ENCODE results near the gene NPEPL1. TPM values are rescaled to one million over a fixed set of nuclear protein-coding genes. Genes with fewer than 3 reads are reported as not detected.
A peak's percentile ranks its signal among the peaks of the same experiment; 100 is the strongest.

The NPEPL1 gene
- total RNA-seq, 1 experiment from 2014 or later = 41.9 TPM

- Mint-ChIP-seq H3K36me3 (ENCODE audit: insufficient read depth, unreplicated experiment) (peaks cover 10% of the 10 kb centered on the region), H3K27ac (ENCODE audit: unreplicated experiment) (no peak overlapping the region), H3K4me3 (ENCODE audit: unreplicated experiment) (no peak overlapping the region), H3K27me3 (ENCODE audit: insufficient read depth, unreplicated experiment) (peaks cover 29% of the 10 kb centered on the region), H3K4me1 (ENCODE audit: low read depth, unreplicated experiment) (no peaks in the 10 kb centered on the region), H3K9me3 (ENCODE audit: unreplicated experiment) (no peaks in the 10 kb centered on the region)
- Histone ChIP-seq H3K4me3 (ENCODE audit: low read depth, low read length) (no peak overlapping the region), H3K36me3 (ENCODE audit: control insufficient read depth, insufficient read depth, low read length) (no peaks in the 10 kb centered on the region), H3K4me1 (no peaks in the 10 kb centered on the region), H3K27me3 (replicated peaks; ENCODE audit: control insufficient read depth, insufficient read depth, low read length) (peaks cover 6% of the 10 kb centered on the region), H3K9me3 (no peaks in the 10 kb centered on the region)
- POLR2A ChIA-PET = no interaction called here
- intact Hi-C loops (cut with micrococcal nuclease; ENCODE audit: unreplicated experiment) = no loop called here
- CTCF ChIA-PET = interaction anchor here (0.6 kb wide), 2 partner anchors 75 to 96 kb away, joined by 3 to 4 read pairs; no protein-coding TSS in a partner anchor
- no TSS peak for BruUV-seq (replicated peaks)
- DNase-seq = peak in 1 of 2 experiments; percentile 35
- TF ChIP-seq CTCF (IDR thresholded peaks at IDR 0.05; ENCODE audit: insufficient read depth in 1 of 2, low read depth in 1 of 2, low read length in 1 of 2, severe bottlenecking in 1 of 2, unreplicated experiment in 1 of 2) = no peak
Observed at GRCh38 chr20:58718729-58719128, 26.1 kb downstream of the NPEPL1 start.

- no peak overlapping the region for H3K4me3 ChIP-seq (ENCODE audit: low read depth, low read length)
- H3K4me1 ChIP-seq = no peaks in the 10 kb centered on the region
- Mint-ChIP-seq H3K4me1 (ENCODE audit: low read depth, unreplicated experiment) (no peaks in the 10 kb centered on the region), H3K4me3 (ENCODE audit: unreplicated experiment) (no peak overlapping the region), H3K27me3 (ENCODE audit: insufficient read depth, unreplicated experiment) (peaks cover 33% of the 10 kb centered on the region), H3K36me3 (ENCODE audit: insufficient read depth, unreplicated experiment) (peaks cover 10% of the 10 kb centered on the region), H3K9me3 (ENCODE audit: unreplicated experiment) (no peaks in the 10 kb centered on the region), H3K27ac (ENCODE audit: unreplicated experiment) (no peak overlapping the region)
- intact Hi-C loops (cut with micrococcal nuclease; ENCODE audit: unreplicated experiment) = no loop called here
- BruUV-seq (replicated peaks) = no TSS peak
- H3K36me3 ChIP-seq (ENCODE audit: control insufficient read depth, insufficient read depth, low read length) = no peaks in the 10 kb centered on the region
- peak in 1 of 2 experiments; percentile 31 for DNase-seq
- ChIA-PET CTCF (interaction anchor here (0.6 kb wide), 2 partner anchors 74 to 95 kb away, joined by 3 to 4 read pairs; no protein-coding TSS in a partner anchor), POLR2A (no interaction called here)
- no peaks in the 10 kb centered on the region for H3K9me3 ChIP-seq
- peaks cover 6% of the 10 kb centered on the region for H3K27me3 ChIP-seq (replicated peaks; ENCODE audit: control insufficient read depth, insufficient read depth, low read length)
- TF ChIP-seq CTCF (IDR thresholded peaks at IDR 0.05; ENCODE audit: insufficient read depth in 1 of 2, low read depth in 1 of 2, low read length in 1 of 2, severe bottlenecking in 1 of 2, unreplicated experiment in 1 of 2) = no peak
Observed at GRCh38 chr20:58719258-58719657, 26.7 kb downstream of the NPEPL1 start.

GRCh38 chr20:58719971-58720371, 27.4 kb downstream of the NPEPL1 start:
- no peak overlapping the region for H3K27ac Mint-ChIP-seq (ENCODE audit: unreplicated experiment)
- H3K4me3 Mint-ChIP-seq (ENCODE audit: unreplicated experiment) = no peak overlapping the region
- Histone ChIP-seq H3K36me3 (ENCODE audit: control insufficient read depth, insufficient read depth, low read length) (no peaks in the 10 kb centered on the region), H3K4me1 (no peaks in the 10 kb centered on the region), H3K9me3 (peaks cover 3% of the 10 kb centered on the region; the same call in 1 of the 2 replicates), H3K27me3 (replicated peaks; ENCODE audit: control insufficient read depth, insufficient read depth, low read length) (peaks cover 6% of the 10 kb centered on the region), H3K4me3 (ENCODE audit: low read depth, low read length) (no peak overlapping the region)
- H3K4me1 Mint-ChIP-seq (ENCODE audit: low read depth, unreplicated experiment) = no peaks in the 10 kb centered on the region
- no peak for TF ChIP-seq CTCF (IDR thresholded peaks at IDR 0.05; ENCODE audit: insufficient read depth in 1 of 2, low read depth in 1 of 2, low read length in 1 of 2, severe bottlenecking in 1 of 2, unreplicated experiment in 1 of 2)
- no TSS peak for BruUV-seq (replicated peaks)
- intact Hi-C loops (cut with micrococcal nuclease; ENCODE audit: unreplicated experiment) = no loop called here
- ChIA-PET POLR2A (no interaction called here), CTCF (interaction anchor here (0.5 kb wide), 1 partner anchor 523 kb away, joined by 3 read pairs; no protein-coding TSS in a partner anchor)
- DNase-seq = peak in 1 of 2 experiments; percentile 34
- H3K9me3 Mint-ChIP-seq (ENCODE audit: unreplicated experiment) = no peaks in the 10 kb centered on the region
- H3K27me3 Mint-ChIP-seq (ENCODE audit: insufficient read depth, unreplicated experiment) = peaks cover 40% of the 10 kb centered on the region
- H3K36me3 Mint-ChIP-seq (ENCODE audit: insufficient read depth, unreplicated experiment) = peaks cover 6% of the 10 kb centered on the region

Measured in Caco-2 (cell line).